GM18502 (cell line): Measurements from ENCODE around the gene ACSM6.
A peak's percentile ranks its signal among the peaks of the same experiment; 100 is the strongest.
"Not testable (repeated sequence)": the region's sequence is repeated elsewhere in the genome, so short reads cannot be mapped to it uniquely, and the experiment has no call there.

Experiments used
- ATAC-seq: cut with Tn5 transposase; IDR thresholded peaks from one replicate; pipeline ENCODE4 v1.9.1; 2021; ENCODE audit warnings: mild to moderate bottlenecking; ENCODE audit not compliant: unreplicated experiment, poor library complexity

Gene ACSM6

GRCh38 chr10:95193944-95194343, at the start of gene ACSM6:
TSS of gene ACSM6 (plus strand) at chr10:95194238. CDS start at chr10:95194486, 248 bp downstream.
- no peak for ATAC-seq

GRCh38 chr10:95168694-95169093, 25.3 kb upstream of the ACSM6 start:
- ATAC-seq, result no peak

GRCh38 chr10:95169522-95169921, 24.5 kb upstream of the ACSM6 start:
- ATAC-seq, result no peak

GRCh38 chr10:95170790-95171189, 23.2 kb upstream of the ACSM6 start:
- ATAC-seq, result no peak

- no peak for ATAC-seq
Observed at GRCh38 chr10:95171336-95171735, 22.7 kb upstream of the ACSM6 start.

GRCh38 chr10:95172851-95173250, 21.2 kb upstream of the ACSM6 start:
- no peak for ATAC-seq

GRCh38 chr10:95176101-95176500, 17.9 kb upstream of the ACSM6 start:
- ATAC-seq, result no peak

GRCh38 chr10:95177429-95177828, 16.6 kb upstream of the ACSM6 start:
- no peak for ATAC-seq

GRCh38 chr10:95178266-95178665, 15.8 kb upstream of the ACSM6 start:
- ATAC-seq, result no peak

- ATAC-seq, result no peak
Observed at GRCh38 chr10:95178797-95179196, 15.2 kb upstream of the ACSM6 start.

- ATAC-seq, result no peak
Observed at GRCh38 chr10:95181726-95182125, 12.3 kb upstream of the ACSM6 start.

GRCh38 chr10:95183271-95184230, 10.5 kb upstream of the ACSM6 start:
- ATAC-seq, result peak; percentile 97

GRCh38 chr10:95187617-95188016, 6.4 kb upstream of the ACSM6 start:
- no peak for ATAC-seq

- ATAC-seq, result no peak
Observed at GRCh38 chr10:95188593-95188992, 5.4 kb upstream of the ACSM6 start.

- ATAC-seq, result no peak
Observed at GRCh38 chr10:95196046-95196445, 2.0 kb downstream of the ACSM6 start.

- no peak for ATAC-seq
Observed at GRCh38 chr10:95201736-95202135, 7.7 kb downstream of the ACSM6 start.

GRCh38 chr10:95202865-95203264, 8.8 kb downstream of the ACSM6 start:
- ATAC-seq, result not testable (repeated sequence)

GRCh38 chr10:95208702-95209391, 14.8 kb downstream of the ACSM6 start:
- ATAC-seq, result no peak

GRCh38 chr10:95209509-95210127, 15.6 kb downstream of the ACSM6 start:
- ATAC-seq, result no peak

GRCh38 chr10:95211606-95212279, 17.7 kb downstream of the ACSM6 start:
- no peak for ATAC-seq
